ENCODE measurements around the gene SLC16A11.

SLC16A11 gene

GRCh38 chr17:7026471-7027115 is 17.3 kb downstream of the SLC16A11 start:
- DNase-seq (ENCODE audit: low read depth, low spot score) = no peak

- no peak for DNase-seq (ENCODE audit: low read depth, low spot score)
Measured at GRCh38 chr17:7025245-7025644, 18.6 kb downstream of the SLC16A11 start.

- no peak for DNase-seq (ENCODE audit: low read depth, low spot score)
Measured at GRCh38 chr17:7024402-7024785, 19.5 kb downstream of the SLC16A11 start.

GRCh38 chr17:7023576-7024401 is 20.1 kb downstream of the SLC16A11 start:
- DNase-seq (ENCODE audit: low read depth, low spot score) = peak; percentile 81

- DNase-seq (ENCODE audit: low read depth, low spot score) = no peak
Measured at GRCh38 chr17:7022781-7023571, 20.9 kb downstream of the SLC16A11 start, which contains the start of gene BCL6B. Gene BCL6B, plus strand, starts transcription at chr17:7023050. Its CDS starts 622 bp downstream, at chr17:7023672.

- DNase-seq (ENCODE audit: low read depth, low spot score) = peak; percentile 87
Measured at GRCh38 chr17:7021993-7022778, 21.7 kb downstream of the SLC16A11 start.

- no peak for DNase-seq (ENCODE audit: low read depth, low spot score)
Measured at GRCh38 chr17:7020894-7021664, 22.8 kb downstream of the SLC16A11 start.

- peak; percentile 86 for DNase-seq (ENCODE audit: low read depth, low spot score)
Measured at GRCh38 chr17:7019839-7020519, 23.9 kb downstream of the SLC16A11 start.

- no peak for DNase-seq (ENCODE audit: low read depth, low spot score)
Measured at GRCh38 chr17:7019367-7019766, 24.5 kb downstream of the SLC16A11 start.

- no peak for DNase-seq (ENCODE audit: low read depth, low spot score)
Measured at GRCh38 chr17:7018331-7018964, 25.4 kb downstream of the SLC16A11 start.

GRCh38 chr17:7017827-7018200 is 26.1 kb downstream of the SLC16A11 start:
- no peak for DNase-seq (ENCODE audit: low read depth, low spot score)

GRCh38 chr17:7016886-7017826 is 26.7 kb downstream of the SLC16A11 start:
- DNase-seq (ENCODE audit: low read depth, low spot score) = no peak

- DNase-seq (ENCODE audit: low read depth, low spot score) = no peak
Measured at GRCh38 chr17:7016418-7016817, 27.5 kb downstream of the SLC16A11 start.

- peak; percentile 86 for DNase-seq (ENCODE audit: low read depth, low spot score)
Measured at GRCh38 chr17:7014995-7015958, 28.6 kb downstream of the SLC16A11 start.

GRCh38 chr17:7014261-7014994 is 29.5 kb downstream of the SLC16A11 start:
- DNase-seq (ENCODE audit: low read depth, low spot score) = peak; percentile 99

- no peak for DNase-seq (ENCODE audit: low read depth, low spot score)
Measured at GRCh38 chr17:7011942-7012254, 32.0 kb downstream of the SLC16A11 start.

- no peak for DNase-seq (ENCODE audit: low read depth, low spot score)
Measured at GRCh38 chr17:7011415-7011814, 32.5 kb downstream of the SLC16A11 start.
